Keratinocyte (primary cell): Measurements from ENCODE around the gene ITGB5.

ENCODE experiments used
- EZH2 ChIP-seq: IDR thresholded peaks from one replicate; pipeline ENCODE4 v1.6.1; 2012; ENCODE audit warnings: inconsistent platforms, mild to moderate bottlenecking, low read length, moderate library complexity
- TF ChIP-seq, protein P1 (sequence below), 3 experiments: IDR thresholded peaks in 1 of 3; conservative IDR thresholded peaks in 1 of 3; optimal IDR thresholded peaks in 1 of 3; 2 replicates in 2 of 3; 3 replicates in 1 of 3; pipeline versions ENCODE3 to v1.5.1; 2011; ENCODE audit warnings: low read length in 3 of 3, mild to moderate bottlenecking in 3 of 3, moderate library complexity in 2 of 3, control low read depth in 1 of 3, inconsistent platforms in 1 of 3; ENCODE audit not compliant: insufficient read depth in 2 of 3; ENCODE audit errors: extremely low read depth in 1 of 3

DNA sequence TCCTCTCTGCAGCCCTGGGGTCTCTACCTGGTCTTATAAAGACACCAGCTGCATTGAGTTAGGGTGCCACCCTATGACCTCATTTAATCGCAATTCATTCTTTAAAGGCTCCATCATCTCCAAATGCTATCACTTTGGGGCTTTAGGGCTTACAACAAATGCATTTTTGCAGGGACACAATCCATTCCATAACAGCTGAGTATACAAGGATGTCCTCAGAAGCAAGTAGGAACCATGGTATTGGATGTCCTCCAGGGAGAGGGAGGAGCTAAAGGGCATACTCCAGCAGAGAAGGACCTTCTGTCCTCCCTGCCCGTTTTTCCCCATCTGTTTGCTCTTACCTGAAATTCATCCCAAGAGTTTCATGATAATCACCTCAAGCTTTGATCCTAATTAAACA is 126.6 kb downstream of the ITGB5 start:
- TF ChIP-seq, protein P1, sequence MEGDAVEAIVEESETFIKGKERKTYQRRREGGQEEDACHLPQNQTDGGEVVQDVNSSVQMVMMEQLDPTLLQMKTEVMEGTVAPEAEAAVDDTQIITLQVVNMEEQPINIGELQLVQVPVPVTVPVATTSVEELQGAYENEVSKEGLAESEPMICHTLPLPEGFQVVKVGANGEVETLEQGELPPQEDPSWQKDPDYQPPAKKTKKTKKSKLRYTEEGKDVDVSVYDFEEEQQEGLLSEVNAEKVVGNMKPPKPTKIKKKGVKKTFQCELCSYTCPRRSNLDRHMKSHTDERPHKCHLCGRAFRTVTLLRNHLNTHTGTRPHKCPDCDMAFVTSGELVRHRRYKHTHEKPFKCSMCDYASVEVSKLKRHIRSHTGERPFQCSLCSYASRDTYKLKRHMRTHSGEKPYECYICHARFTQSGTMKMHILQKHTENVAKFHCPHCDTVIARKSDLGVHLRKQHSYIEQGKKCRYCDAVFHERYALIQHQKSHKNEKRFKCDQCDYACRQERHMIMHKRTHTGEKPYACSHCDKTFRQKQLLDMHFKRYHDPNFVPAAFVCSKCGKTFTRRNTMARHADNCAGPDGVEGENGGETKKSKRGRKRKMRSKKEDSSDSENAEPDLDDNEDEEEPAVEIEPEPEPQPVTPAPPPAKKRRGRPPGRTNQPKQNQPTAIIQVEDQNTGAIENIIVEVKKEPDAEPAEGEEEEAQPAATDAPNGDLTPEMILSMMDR (optimal IDR thresholded peaks at IDR 0.05 in 1 of 3, IDR thresholded peaks at IDR 0.05 in 1 of 3, conservative IDR thresholded peaks at IDR 0.05 in 1 of 3; ENCODE audit: extremely low read depth in 1 of 3, insufficient read depth in 2 of 3, low read length in 3 of 3): no peak
- TF ChIP-seq EZH2: no peak
